Heart left ventricle (tissue), 13 donors: ENCODE results near the gene ARNT2.

Experiments used
- POLR2A ChIP-seq, 2 donors: fragments of 450-650 bp; IDR thresholded peaks; one replicate each; pipeline ENCODE4 v1.6.1; 2017; ENCODE audit warnings: antibody characterized with exemption in 2 of 2, mild to moderate bottlenecking in 2 of 2, moderate library complexity in 2 of 2
- TF ChIP-seq, protein P1 (sequence below), 12 donors: fragments of 200-600 bp; sonication (generic) in 4 of 12; IDR thresholded peaks; one replicate each; pipeline versions ENCODE4 v1.5.0 to v1.8.0; 2018 to 2022; ENCODE audit warnings: antibody characterized with exemption in 12 of 12, mild to moderate bottlenecking in 5 of 12
- donor health status: ischemic (EF 13 %, LVEDD 7.1; RV severe dilation, severe dysfunction).
- donor health status: DM: no; HTN: yes; CAD: no.
- donor health status: DM: no; HTN: no; CAD: no.
- donor health status: ischemic (EF 25% LVEDD 6.9; RV normal size, moderate dysfunction).
- donor health status: ischemic (EF 25% LVEDD 5.7; RV mildly dilated, moderate dysfunction).
- donor health status: ischemic (EF 35%, LVEDD 5.7; RV mildly dilated, moderate dysfunction).
- donor health status: nonischemic (EF 11% LVEDD 7.7; RV severe dilation, severe dysfunction).
- donor health status: DM: yes; HTN: yes; CAD: no.
- donor health status: PGD.
- donor health status: ischemic (EF 29% LVEDD 5.4; RV normal size, mild dysfunction).
- donor health status: nonischemic (EF 23%, LVEDD 6.1; RV moderate dilation, normal function).

DNA sequence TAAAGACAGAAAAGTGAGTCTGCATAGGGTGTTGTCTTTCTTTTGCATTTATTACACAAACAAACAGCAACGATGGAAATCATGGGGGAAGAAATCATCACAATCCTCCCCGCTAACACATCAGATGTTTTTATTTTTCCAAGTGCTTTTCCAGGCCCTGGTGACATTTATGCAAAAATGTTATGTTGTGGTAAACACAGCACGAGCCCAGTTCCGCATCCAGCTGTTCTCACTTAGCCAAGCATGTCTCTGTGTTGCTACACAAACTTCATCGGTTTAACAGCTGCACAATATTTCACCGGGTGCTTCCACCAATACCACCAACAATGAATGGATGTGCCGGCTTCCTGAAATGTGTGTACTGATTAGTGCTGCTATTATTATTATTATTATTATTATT, 237.2 kb downstream of the ARNT2 start:
- TF ChIP-seq, protein P1, sequence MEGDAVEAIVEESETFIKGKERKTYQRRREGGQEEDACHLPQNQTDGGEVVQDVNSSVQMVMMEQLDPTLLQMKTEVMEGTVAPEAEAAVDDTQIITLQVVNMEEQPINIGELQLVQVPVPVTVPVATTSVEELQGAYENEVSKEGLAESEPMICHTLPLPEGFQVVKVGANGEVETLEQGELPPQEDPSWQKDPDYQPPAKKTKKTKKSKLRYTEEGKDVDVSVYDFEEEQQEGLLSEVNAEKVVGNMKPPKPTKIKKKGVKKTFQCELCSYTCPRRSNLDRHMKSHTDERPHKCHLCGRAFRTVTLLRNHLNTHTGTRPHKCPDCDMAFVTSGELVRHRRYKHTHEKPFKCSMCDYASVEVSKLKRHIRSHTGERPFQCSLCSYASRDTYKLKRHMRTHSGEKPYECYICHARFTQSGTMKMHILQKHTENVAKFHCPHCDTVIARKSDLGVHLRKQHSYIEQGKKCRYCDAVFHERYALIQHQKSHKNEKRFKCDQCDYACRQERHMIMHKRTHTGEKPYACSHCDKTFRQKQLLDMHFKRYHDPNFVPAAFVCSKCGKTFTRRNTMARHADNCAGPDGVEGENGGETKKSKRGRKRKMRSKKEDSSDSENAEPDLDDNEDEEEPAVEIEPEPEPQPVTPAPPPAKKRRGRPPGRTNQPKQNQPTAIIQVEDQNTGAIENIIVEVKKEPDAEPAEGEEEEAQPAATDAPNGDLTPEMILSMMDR (IDR thresholded peaks at IDR 0.05): no peak
- no peak for TF ChIP-seq POLR2A (IDR thresholded peaks at IDR 0.05)
